ENCODE data around the gene KLK5. TPM values are rescaled to one million over a fixed set of nuclear protein-coding genes. Genes with fewer than 3 reads are reported as not detected.
"Not testable (repeated sequence)": the region's sequence is repeated elsewhere in the genome, so short reads cannot be mapped to it uniquely, and the experiment has no call there.

KLK5 gene
- total RNA-seq, 1 donor from 2014 or later, result not detected

DNA sequence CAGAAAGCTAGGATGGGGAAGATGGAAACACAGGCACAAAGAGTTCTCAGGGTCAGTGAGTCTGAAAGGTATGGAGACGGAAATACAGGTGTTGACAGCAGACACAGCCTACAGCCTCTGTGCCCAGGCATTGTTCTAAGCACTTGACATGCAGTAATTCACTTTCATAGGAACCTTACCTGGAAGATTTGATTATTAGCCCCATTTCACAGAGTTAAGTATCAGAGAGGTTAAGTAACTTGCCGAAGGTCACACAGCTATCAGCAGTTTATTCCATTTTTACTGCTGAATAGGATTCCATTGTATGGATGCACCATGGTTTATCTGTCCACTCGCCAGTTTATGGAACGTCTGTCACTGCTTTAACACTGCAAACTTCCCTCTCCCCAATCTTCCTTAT, 54.8 kb downstream of the KLK5 start:
- no peak for DNase-seq
- TF ChIP-seq, protein P1, sequence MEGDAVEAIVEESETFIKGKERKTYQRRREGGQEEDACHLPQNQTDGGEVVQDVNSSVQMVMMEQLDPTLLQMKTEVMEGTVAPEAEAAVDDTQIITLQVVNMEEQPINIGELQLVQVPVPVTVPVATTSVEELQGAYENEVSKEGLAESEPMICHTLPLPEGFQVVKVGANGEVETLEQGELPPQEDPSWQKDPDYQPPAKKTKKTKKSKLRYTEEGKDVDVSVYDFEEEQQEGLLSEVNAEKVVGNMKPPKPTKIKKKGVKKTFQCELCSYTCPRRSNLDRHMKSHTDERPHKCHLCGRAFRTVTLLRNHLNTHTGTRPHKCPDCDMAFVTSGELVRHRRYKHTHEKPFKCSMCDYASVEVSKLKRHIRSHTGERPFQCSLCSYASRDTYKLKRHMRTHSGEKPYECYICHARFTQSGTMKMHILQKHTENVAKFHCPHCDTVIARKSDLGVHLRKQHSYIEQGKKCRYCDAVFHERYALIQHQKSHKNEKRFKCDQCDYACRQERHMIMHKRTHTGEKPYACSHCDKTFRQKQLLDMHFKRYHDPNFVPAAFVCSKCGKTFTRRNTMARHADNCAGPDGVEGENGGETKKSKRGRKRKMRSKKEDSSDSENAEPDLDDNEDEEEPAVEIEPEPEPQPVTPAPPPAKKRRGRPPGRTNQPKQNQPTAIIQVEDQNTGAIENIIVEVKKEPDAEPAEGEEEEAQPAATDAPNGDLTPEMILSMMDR (IDR thresholded peaks at IDR 0.05; ENCODE audit: partially characterized antibody, unreplicated experiment), result no peak
- H3K27ac Mint-ChIP-seq (ENCODE audit: unreplicated experiment), result no peak overlapping the region
- no peaks in the 10 kb centered on the region for H3K4me1 Mint-ChIP-seq (ENCODE audit: low read depth, unreplicated experiment)
- peaks cover 9% of the 10 kb centered on the region for H3K27me3 Mint-ChIP-seq (ENCODE audit: unreplicated experiment)
- H3K36me3 Mint-ChIP-seq (ENCODE audit: unreplicated experiment), result no peaks in the 10 kb centered on the region
- no peaks in the 10 kb centered on the region for H3K9me3 Mint-ChIP-seq (ENCODE audit: unreplicated experiment)
- no peak overlapping the region for H3K4me3 Mint-ChIP-seq (ENCODE audit: unreplicated experiment)

DNA sequence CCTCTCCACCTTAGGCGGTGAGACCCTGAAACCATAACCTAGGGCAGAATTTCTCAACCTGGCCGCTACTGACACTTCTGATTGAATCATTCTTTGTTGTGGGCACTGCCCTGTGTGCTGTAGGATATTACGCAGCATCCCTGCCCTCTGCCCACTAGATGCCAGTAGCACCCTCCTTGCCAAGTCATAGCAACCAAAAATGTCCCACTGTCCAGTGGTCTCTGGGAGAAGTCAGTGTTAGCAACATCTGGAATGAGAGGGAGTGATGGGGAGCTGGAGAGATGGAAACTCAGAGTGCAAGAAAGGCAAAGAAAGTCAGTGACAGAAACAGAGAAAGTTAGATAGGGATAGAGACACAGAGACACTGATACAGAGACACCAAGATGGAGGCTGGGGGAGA, 55.2 kb downstream of the KLK5 start:
- no peaks in the 10 kb centered on the region for H3K36me3 Mint-ChIP-seq (ENCODE audit: unreplicated experiment)
- H3K4me3 Mint-ChIP-seq (ENCODE audit: unreplicated experiment), result no peak overlapping the region
- no peaks in the 10 kb centered on the region for H3K9me3 Mint-ChIP-seq (ENCODE audit: unreplicated experiment)
- H3K27ac Mint-ChIP-seq (ENCODE audit: unreplicated experiment), result no peak overlapping the region
- no peak for DNase-seq
- TF ChIP-seq, protein P1 (IDR thresholded peaks at IDR 0.05; ENCODE audit: partially characterized antibody, unreplicated experiment), result no peak
- peaks cover 10% of the 10 kb centered on the region for H3K27me3 Mint-ChIP-seq (ENCODE audit: unreplicated experiment)
- H3K4me1 Mint-ChIP-seq (ENCODE audit: low read depth, unreplicated experiment), result no peaks in the 10 kb centered on the region

DNA sequence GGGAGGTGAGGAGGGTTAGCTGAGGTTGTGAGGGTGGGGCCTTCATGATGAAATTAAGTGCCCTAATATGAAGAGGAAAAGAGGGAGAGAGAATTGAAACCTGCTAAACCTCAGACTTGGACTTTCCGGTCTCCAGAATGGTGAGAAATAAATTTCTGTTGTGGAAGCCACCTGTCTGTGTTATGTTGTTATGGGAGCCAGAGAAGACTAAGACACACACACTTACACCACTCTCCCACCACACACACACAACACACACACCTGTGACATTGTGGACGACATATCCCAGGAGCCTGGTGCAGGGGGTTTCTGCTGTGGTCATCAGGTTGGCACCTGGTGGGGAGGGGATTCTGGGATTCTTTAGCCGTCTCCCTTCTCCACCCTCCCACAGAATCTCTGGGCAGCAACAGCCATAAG, 55.6 kb downstream of the KLK5 start:
- Mint-ChIP-seq H3K9me3 (ENCODE audit: unreplicated experiment) (no peaks in the 10 kb centered on the region), H3K36me3 (ENCODE audit: unreplicated experiment) (no peaks in the 10 kb centered on the region), H3K27ac (ENCODE audit: unreplicated experiment) (no peak overlapping the region), H3K4me1 (ENCODE audit: low read depth, unreplicated experiment) (no peaks in the 10 kb centered on the region), H3K4me3 (ENCODE audit: unreplicated experiment) (no peak overlapping the region), H3K27me3 (ENCODE audit: unreplicated experiment) (peaks cover 12% of the 10 kb centered on the region)
- TF ChIP-seq, protein P1 (IDR thresholded peaks at IDR 0.05; ENCODE audit: partially characterized antibody, unreplicated experiment), result no peak
- DNase-seq, result no peak

DNA sequence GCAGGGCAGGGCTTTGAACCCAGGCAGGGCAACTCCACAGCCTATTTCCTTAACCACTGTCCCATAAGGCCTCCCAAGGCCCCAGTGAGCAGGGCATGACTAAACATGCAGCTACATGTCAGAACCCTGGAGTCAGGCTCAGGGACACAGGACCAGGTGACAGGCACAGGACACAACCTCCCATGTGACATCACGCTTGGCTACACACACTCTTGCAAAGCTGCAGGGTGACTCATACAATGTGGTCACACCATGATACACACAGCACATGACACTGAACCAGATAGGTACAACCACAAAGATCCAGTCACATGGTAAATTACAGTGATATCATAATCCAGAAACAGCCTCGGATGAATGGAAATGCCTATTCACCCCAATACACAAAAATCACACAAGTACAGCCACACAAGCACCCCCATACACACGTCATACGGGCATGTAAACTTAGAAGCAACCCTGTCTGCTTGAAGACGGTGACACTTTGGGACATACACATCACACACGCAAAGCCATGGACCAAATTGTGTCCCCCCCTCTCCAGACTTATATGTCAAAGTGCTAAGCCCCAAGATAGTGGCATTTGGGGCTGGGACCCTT, 56.1 kb downstream of the KLK5 start:
- Mint-ChIP-seq H3K4me1 (ENCODE audit: low read depth, unreplicated experiment) (no peaks in the 10 kb centered on the region), H3K27ac (ENCODE audit: unreplicated experiment) (no peak overlapping the region), H3K36me3 (ENCODE audit: unreplicated experiment) (no peaks in the 10 kb centered on the region), H3K27me3 (ENCODE audit: unreplicated experiment) (peaks cover 12% of the 10 kb centered on the region), H3K9me3 (ENCODE audit: unreplicated experiment) (no peaks in the 10 kb centered on the region), H3K4me3 (ENCODE audit: unreplicated experiment) (no peak overlapping the region)
- TF ChIP-seq, protein P1 (IDR thresholded peaks at IDR 0.05; ENCODE audit: partially characterized antibody, unreplicated experiment), result no peak
- DNase-seq, result no peak

DNA sequence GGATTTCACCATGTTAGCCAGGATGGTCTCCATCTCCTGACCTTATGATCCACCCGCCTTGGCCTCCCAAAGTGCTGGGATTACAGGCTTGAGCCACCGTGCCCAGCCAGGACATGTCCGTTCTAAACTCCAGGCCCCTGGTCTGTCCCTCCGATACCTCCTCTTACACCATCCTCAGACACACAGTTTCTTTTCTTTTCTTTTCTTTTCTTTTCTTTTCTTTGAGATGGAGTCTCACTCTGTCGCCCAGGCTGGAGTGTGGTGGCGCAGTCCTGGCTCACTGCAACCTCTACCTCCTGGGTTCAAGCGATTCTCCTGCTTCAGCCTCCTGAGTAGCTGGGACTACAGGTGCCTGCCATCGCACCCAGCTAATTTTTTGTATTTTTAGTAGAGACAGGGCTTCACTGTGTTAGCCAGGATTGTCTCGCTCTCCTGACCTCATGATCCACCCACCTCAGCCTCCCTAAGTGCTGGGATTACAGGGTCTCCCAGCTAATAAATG, 56.7 kb downstream of the KLK5 start:
- H3K4me1 Mint-ChIP-seq (ENCODE audit: low read depth, unreplicated experiment); H3K9me3 Mint-ChIP-seq (ENCODE audit: unreplicated experiment); H3K36me3 Mint-ChIP-seq (ENCODE audit: unreplicated experiment); H3K27ac Mint-ChIP-seq (ENCODE audit: unreplicated experiment); DNase-seq; H3K4me3 Mint-ChIP-seq (ENCODE audit: unreplicated experiment): not testable (repeated sequence)
- peaks cover 12% of the 10 kb centered on the region for H3K27me3 Mint-ChIP-seq (ENCODE audit: unreplicated experiment)
